Type B pancreatic cell (in vitro differentiated cells): ENCODE results near the gene SNPH. TPM values are rescaled to one million over a fixed set of nuclear protein-coding genes. Genes with fewer than 3 reads are reported as not detected.

Experiments used
- DNase-seq: peaks from one replicate; pipeline ENCODE4 v3.0.0; 2021; ENCODE audit warnings: mixed read lengths; ENCODE audit not compliant: unreplicated experiment; ENCODE audit errors: extremely low spot score
- H3K27ac Mint-ChIP-seq: 2 replicates; pipeline ENCODE4 v1.8.0; 2021; ENCODE audit warnings: mild to moderate bottlenecking, mixed read lengths
- H3K27me3 Mint-ChIP-seq: 2 replicates; pipeline ENCODE4 v1.8.0; 2021; ENCODE audit warnings: mixed read lengths
- H3K36me3 Mint-ChIP-seq: 2 replicates; pipeline ENCODE4 v1.8.0; 2021; ENCODE audit warnings: mixed read lengths
- H3K4me1 Mint-ChIP-seq: one replicate; pipeline ENCODE4 v1.8.0; 2021; ENCODE audit warnings: mixed read lengths; ENCODE audit not compliant: unreplicated experiment
- H3K4me3 Mint-ChIP-seq: 2 replicates; pipeline ENCODE4 v1.8.0; 2021; ENCODE audit warnings: mild to moderate bottlenecking, mixed read lengths
- H3K9me3 Mint-ChIP-seq: 2 replicates; pipeline ENCODE4 v1.8.0; 2021; ENCODE audit warnings: mixed read lengths
- CTCF ChIP-seq: fragments of 200-600 bp; sonication (generic); conservative IDR thresholded peaks from 2 replicates; pipeline ENCODE4 v1.5.0; 2021; ENCODE audit warnings: antibody characterized with exemption, mild to moderate bottlenecking
- total RNA-seq: library from RNA; stranded (reverse); gene quantifications from 2 replicates; pipeline ENCODE4 v1.2.1, GENCODE V29; 2021; ENCODE audit warnings: low replicate concordance

SNPH gene
- total RNA-seq, 1 donor from 2014 or later, result 2.7 TPM

DNA sequence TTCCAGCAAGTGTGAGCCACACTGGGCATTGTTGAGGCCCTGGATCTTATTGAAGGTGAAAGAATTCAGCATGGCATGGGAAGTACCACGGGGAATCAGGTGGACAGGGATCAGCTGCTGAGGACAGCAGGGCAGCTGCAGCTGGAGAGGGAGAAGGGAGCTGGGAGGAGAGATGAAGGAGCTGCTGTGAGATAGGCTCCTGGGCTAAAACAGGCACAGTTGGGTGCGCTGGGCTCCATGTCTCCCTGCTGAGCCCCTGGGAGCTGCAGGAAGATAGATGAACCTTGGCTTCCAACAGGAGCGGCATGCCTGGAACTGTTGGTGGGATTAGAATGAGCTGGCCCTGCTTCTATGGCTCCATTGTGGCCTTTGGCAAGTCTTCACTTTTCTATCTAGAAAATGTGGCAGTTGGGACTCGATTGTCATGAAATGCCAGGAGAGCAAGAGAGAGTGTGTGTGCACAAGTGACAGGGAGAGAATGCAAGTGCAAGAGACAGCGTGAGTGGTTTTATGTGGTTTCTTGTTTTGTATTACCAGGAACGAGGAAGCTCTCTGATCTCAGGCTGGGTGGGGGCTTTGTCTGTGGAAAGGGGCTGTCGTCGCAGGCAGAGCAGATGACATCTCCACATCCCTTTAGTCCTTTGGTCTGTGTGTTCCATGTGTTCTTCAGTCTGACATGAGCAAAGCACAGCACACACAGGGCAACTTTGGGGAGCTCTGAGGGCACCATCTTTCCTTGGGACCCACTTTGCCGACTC lies 20.4 kb downstream of the SNPH start:
- Mint-ChIP-seq H3K36me3 (no peaks in the 10 kb centered on the region), H3K9me3 (no peaks in the 10 kb centered on the region), H3K4me1 (no peaks in the 10 kb centered on the region), H3K27ac (no peak overlapping the region), H3K27me3 (peaks cover 6% of the 10 kb centered on the region), H3K4me3 (no peak overlapping the region)
- no peak for TF ChIP-seq CTCF
- no peak for DNase-seq

GRCh38 chr20:1287306-1287705 lies 21.2 kb downstream of the SNPH start:
- DNase-seq, result no peak
- no peak for TF ChIP-seq CTCF
- Mint-ChIP-seq H3K27ac (no peak overlapping the region), H3K9me3 (no peaks in the 10 kb centered on the region), H3K4me1 (no peaks in the 10 kb centered on the region), H3K36me3 (no peaks in the 10 kb centered on the region), H3K27me3 (peaks cover 6% of the 10 kb centered on the region), H3K4me3 (no peak overlapping the region)

GRCh38 chr20:1287787-1288569 lies 21.9 kb downstream of the SNPH start:
- Mint-ChIP-seq H3K27ac (no peak overlapping the region), H3K4me1 (no peaks in the 10 kb centered on the region), H3K27me3 (peaks cover 6% of the 10 kb centered on the region), H3K36me3 (no peaks in the 10 kb centered on the region), H3K9me3 (no peaks in the 10 kb centered on the region), H3K4me3 (no peak overlapping the region)
- DNase-seq, result no peak
- no peak for TF ChIP-seq CTCF

GRCh38 chr20:1291191-1291741 lies 25.2 kb downstream of the SNPH start:
- no peaks in the 10 kb centered on the region for H3K36me3 Mint-ChIP-seq
- no peak for TF ChIP-seq CTCF
- H3K9me3 Mint-ChIP-seq, result no peaks in the 10 kb centered on the region
- no peak overlapping the region for H3K4me3 Mint-ChIP-seq
- no peak overlapping the region for H3K27ac Mint-ChIP-seq
- DNase-seq, result no peak
- H3K4me1 Mint-ChIP-seq, result no peaks in the 10 kb centered on the region
- peaks cover 3% of the 10 kb centered on the region for H3K27me3 Mint-ChIP-seq

DNA sequence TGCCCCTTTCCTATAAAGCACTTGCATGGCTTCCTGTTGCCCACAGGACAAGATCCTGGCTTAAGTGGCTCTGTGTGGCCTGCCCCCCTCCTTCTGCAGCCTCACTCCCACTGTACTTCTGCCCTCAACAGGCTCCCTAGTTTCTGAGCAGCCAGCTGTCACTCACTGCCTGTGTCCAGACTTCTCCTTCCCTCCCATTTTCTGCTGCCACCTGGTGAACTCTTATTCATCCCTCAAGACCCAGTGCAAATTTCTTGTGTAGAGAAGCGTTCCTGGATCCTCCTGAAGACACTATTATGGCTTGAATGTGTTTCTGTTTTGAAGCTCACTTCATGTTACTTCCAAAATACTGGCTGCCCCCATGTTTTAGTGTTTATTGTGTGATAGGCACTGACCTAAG lies 26.5 kb downstream of the SNPH start:
- H3K27me3 Mint-ChIP-seq, result peaks cover 3% of the 10 kb centered on the region
- H3K36me3 Mint-ChIP-seq, result no peaks in the 10 kb centered on the region
- no peak overlapping the region for H3K27ac Mint-ChIP-seq
- no peak overlapping the region for H3K4me3 Mint-ChIP-seq
- DNase-seq, result no peak
- TF ChIP-seq CTCF, result no peak
- H3K4me1 Mint-ChIP-seq, result no peaks in the 10 kb centered on the region
- no peaks in the 10 kb centered on the region for H3K9me3 Mint-ChIP-seq
